GF-D8 (cell line): ENCODE results near the gene FALEC.

Experiments used
- DNase-seq: peaks from one replicate; lab custom pipeline; 2025; lab: John Stamatoyannopoulos, UW

The FALEC gene

DNA sequence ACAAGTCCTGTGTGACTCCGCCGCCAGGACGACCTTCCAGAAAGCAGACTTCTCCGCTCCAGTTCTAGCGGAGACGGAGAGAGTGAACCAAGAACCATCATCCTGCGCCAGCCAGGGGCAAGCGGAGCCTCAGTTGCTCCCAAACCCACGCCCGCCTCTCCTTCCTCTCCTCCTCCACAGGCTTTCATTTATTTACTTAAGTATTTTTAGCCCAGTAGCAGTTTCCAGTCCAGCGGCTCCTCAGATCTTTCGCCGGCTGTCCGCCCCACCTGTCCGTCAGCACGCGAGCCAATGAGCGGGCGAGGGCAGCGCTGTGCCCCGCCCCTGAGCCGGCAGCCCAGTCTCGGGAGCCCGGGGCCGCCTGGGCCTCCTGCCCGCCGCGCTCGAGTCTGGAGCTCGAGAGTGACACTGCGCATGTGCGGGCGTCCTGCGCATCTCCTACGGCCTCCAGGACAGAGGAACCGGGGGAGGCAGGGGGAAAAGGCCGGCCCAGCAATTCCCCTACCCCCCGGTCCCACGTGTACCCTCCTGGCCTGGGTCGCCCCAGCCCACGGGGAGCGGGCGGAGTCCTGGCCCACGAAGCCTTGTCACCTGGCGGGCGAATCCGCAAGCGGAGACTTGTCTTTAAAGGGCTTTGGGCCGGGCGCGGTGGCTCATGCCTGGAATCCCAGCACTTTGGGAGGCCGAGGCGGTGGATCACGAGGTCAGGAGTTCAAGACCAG lies at the start of gene FALEC:
Gene FALEC, plus strand, starts transcription at position 425 of the 722 bp plus-strand sequence.
- DNase-seq = peak; percentile 87

DNA sequence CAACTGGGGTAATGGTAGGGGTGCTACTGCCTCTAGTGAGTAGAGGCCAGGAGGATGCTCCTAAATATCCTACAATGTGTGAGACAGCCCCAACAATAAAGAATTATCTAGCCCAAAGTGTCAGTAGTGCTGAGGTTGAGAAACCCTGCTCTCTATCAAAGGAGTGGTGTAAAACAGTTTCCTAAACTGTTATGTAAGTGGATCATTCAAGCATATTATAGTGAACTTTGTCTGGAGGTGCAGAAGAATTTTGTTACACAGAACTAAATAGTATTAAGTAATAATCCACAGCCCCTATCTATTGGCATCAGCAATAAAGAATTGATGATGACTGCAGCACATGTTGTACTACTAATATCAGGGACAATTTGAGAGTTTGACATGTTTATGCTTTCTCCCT lies 48.6 kb upstream of the FALEC start:
- no peak for DNase-seq

DNA sequence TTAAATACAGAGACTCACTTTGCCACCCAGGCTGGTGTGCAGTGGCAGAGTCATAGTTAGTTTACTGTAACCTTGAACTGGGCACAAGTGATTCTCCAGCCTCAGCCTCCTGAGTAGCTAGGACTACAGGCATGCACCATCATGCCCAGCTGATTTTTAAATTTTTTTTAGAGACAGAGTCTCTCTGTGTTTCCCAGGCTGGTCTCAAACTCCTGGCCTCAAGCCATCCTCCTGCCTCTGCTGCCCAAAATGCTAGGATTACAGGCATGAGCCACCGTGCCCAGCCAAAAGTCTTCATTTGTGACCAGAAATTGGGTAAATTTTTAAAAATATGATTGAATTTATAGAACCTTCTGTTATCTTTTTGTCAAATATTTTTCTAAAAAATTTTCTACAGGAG lies 46.3 kb upstream of the FALEC start:
- no peak for DNase-seq

DNA sequence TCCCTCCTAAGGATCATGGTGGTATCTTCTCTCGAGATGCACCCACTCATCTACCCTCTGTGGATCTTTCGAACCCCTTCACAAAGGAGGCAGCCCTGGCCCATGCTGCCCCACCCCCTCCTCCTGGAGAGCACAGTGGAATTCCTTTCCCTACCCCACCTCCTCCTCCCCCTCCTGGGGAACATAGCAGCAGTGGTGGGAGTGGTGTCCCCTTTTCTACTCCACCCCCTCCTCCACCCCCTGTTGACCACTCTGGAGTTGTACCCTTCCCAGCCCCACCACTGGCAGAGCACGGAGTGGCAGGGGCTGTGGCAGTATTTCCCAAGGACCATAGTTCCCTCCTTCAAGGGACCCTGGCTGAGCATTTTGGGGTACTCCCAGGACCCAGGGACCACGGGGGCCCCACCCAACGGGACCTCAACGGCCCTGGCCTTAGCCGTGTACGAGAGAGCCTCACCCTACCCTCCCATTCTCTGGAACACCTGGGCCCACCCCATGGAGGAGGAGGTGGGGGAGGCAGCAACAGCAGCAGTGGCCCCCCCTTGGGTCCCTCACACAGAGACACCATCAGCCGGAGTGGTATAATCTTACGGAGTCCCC lies 42.9 kb upstream of the FALEC start:
- no peak for DNase-seq

- DNase-seq = no peak
Measured at GRCh38 chr1:150473659-150474058, 41.9 kb upstream of the FALEC start.

DNA sequence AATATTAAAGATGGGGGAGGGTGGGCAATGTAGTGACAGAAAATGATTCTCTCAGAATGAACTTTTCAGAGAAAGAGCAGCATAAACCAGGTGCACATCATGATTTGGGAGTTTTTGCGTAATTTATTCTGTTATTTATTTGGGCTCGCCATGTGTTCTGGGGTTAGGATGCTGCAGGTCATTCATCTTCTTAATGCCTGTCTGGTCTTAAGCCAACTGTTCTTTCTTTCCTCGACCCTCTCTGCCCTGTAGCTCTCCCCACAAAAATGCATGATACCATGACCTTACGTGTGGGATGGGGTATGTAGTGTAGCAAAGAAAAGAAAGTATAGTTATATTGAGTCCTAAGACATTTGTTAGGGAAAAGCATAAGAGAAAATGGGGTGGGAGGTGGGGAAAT lies 40.7 kb upstream of the FALEC start:
- no peak for DNase-seq

DNA sequence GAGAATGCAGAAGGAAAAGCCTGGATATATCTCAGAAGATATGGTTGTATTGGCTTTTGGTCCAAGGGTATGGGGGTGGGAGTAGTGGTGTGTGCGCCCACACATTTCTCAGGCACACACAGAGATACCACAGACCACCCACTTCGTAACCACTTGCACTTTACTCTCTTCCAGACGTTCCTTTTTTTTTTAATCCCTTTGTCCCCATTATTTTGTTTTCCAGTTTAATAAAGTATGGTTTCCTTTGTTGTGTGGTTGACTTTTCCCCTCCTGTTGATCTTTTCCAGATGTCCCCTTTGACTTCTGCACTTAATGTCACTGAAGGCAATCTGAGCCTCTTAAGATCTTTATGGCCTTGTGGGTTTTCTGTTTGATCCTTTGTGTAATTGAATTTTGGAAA lies 38.8 kb upstream of the FALEC start:
- no peak for DNase-seq

DNA sequence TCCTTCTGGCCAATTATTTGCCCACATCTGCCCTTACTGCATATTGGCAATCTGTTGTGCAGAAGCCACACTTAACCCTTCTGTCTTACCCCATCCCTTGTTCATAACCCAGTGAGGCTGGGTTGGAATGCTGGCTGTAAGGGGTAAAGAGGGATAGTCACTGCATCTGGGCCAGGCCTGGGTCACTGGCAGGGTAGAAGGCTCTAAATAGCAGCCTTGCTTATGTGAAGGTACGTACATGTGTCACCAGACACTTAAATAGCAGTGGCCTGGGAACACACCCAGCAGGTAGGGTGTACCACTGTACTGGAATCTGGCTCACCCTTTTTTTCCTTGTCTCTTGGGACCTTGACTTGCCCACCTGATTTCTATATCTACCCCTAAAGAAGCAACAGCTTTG lies 38.2 kb upstream of the FALEC start:
- DNase-seq = no peak

- DNase-seq = no peak
Measured at GRCh38 chr1:150477733-150478132, 37.8 kb upstream of the FALEC start.

DNA sequence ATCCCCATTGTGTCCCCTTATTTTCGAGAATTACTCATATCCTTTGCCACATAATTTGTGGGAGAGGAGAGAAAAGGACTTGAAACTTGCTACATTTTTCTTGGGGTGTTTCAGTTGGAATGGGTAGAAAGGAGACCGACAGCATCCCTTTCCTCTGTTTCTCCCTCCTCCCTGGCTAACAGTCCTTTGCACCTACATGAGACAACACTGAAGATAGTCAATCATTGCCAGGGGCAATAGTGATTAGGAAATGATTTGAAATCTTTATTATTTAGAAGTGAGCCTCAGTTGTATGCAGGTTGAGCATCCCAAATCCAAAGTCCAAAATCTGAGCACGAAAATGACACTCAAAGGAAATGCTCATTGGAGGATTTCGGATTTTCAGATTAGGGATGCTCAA lies 36.2 kb upstream of the FALEC start:
- DNase-seq = no peak

DNA sequence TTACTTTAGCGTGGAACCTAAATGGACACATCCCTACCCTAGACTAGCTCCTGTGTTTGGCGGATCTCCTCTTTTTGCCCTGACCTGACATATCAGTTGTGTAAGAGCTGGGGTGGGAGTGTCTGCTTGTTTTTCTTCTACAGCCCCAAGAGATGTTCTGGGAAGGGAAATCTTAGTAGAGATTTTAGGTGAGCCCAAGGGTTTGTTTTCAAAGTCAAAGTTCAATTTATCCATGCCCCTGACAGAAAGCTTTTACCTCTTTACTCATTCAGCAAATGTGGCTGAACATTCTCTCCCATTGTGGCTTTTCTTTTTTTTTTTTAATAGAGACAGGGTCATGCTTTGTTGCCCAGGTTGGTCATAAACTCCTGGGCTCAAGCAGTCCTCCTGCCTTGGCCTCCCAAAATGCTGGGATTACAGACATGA lies 35.6 kb upstream of the FALEC start:
- DNase-seq = no peak

GRCh38 chr1:150484431-150484830 lies 31.1 kb upstream of the FALEC start:
- DNase-seq = no peak

DNA sequence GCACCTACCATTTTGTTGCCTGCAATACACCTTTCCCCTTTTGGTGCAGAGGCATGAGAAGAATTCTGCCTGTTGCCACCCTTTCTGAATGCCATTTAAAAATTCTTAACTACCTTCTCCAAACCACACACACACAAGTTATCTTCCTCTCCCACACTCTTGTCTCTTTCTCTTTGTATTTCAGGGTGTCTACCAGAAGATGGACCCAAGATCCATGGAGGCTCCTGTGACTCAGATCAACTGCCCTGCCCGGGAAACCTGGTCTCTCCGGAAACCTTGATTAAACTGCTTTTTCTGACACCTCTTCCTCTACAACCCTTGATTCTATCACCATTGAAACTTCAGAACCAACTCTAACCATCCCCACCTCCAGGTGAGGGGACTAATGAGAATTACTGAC lies 30.7 kb upstream of the FALEC start:
- no peak for DNase-seq

GRCh38 chr1:150486966-150487762 lies 28.4 kb upstream of the FALEC start, which contains the start of gene TARS2:
Gene TARS2, plus strand, starts transcription at chr1:150487419. Its CDS starts 32 bp downstream, at chr1:150487451.
- DNase-seq = peak; percentile 96

GRCh38 chr1:150487763-150488115 lies 27.8 kb upstream of the FALEC start:
- DNase-seq = no peak

DNA sequence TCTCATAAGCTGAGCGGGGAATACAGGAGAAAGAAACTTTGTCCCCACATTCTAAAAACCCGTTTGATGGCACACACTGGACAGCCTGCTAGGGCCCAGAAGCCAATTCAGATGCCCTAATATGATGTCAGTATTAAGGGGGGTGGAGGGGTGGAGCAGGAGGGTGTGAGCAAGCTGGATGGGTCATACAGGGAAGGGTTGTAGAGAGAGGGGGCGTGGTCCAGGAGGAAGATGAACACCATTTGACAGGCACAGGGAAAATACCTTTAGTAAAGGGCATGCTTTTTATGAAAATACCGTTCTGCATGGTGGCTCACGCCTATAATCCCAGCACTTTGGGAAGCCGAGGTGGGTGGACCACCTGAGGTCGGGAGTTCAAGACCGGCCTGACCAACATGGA lies 22.4 kb upstream of the FALEC start:
- no peak for DNase-seq

DNA sequence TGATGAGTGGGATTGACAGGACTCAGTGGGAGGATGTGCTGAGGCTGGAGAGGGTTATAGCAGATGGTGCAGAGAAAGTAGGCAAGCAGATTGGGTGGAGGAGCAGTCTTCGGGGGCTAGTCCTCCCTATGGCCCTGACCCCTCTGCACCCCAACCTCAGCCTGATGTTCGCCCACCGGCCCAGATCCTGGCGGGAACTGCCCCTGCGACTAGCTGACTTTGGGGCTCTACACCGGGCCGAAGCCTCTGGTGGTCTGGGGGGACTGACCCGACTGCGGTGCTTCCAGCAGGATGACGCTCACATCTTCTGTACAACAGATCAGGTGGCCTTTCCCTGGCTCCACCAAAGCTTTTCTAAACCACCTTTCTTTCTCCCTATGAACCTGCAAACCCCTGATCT lies 17.2 kb upstream of the FALEC start:
- DNase-seq = no peak

- no peak for DNase-seq
Measured at GRCh38 chr1:150505431-150505830, 10.1 kb upstream of the FALEC start.

- DNase-seq = no peak
Measured at GRCh38 chr1:150507912-150508864, 7.4 kb upstream of the FALEC start, which contains the start of gene ECM1. Gene ECM1, plus strand, starts transcription at chr1:150508109. Its CDS starts 101 bp downstream, at chr1:150508210.

- no peak for DNase-seq
Measured at GRCh38 chr1:150508982-150509381, 6.6 kb upstream of the FALEC start.

DNA sequence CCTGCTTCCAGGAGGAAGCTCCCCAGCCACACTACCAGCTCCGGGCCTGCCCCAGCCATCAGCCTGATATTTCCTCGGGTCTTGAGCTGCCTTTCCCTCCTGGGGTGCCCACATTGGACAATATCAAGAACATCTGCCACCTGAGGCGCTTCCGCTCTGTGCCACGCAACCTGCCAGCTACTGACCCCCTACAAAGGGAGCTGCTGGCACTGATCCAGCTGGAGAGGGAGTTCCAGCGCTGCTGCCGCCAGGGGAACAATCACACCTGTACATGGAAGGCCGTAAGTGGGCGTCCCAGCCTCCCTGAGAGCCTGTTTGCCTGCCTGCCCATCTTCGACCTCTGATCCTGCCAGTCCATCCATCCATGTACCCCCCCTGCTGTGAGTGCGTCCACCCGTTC lies 4.0 kb upstream of the FALEC start:
- no peak for DNase-seq
